ENCODE data around the gene ABCD3. TPM values are rescaled to one million over a fixed set of nuclear protein-coding genes. Genes with fewer than 3 reads are reported as not detected.

The ABCD3 gene
- polyA plus RNA-seq, 1 of the 3 experiments (the other 2 are of a cell fraction), result 6.5 TPM

DNA sequence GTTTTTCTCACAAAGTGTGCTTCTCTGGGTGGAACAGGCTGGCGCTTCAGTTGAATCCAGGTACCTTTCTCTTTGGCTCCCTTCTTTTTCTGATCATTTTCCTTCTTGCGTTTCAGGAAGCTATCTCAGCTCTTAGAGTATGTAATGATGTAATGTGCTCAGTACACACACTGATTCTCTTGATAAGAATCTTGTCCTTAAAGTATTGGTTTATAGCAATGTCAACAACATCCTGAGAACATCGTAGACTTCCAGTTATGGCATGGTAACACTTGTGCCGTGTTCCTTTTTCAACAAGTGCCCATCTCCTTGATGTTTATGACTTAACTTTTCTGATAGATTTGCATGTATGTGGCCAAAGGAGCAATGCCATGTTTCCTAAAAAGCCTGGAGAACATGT, 11.7 kb upstream of the ABCD3 start:
- no peak overlapping the region for H3K4me3 ChIP-seq (ENCODE audit: low read depth in 2 of 2, low read length in 1 of 2)
- no peak overlapping the region for H2AFZ ChIP-seq (ENCODE audit: low read depth)
- no peak overlapping the region for H3K4me2 ChIP-seq
- no peaks in the 10 kb centered on the region for H3K9me3 ChIP-seq
- no peaks in the 10 kb centered on the region for H3K4me1 ChIP-seq (ENCODE audit: control insufficient read depth in 1 of 2, insufficient read depth in 2 of 2, low read depth in 1 of 2, low read length in 1 of 2)
- no peaks in the 10 kb centered on the region for H4K20me1 ChIP-seq (ENCODE audit: insufficient read depth)
- H3K27ac ChIP-seq (ENCODE audit: low read depth in 2 of 2, low read length in 1 of 2), result no peak overlapping the region
- POLR2A ChIA-PET, result no interaction called here
- no peaks in the 10 kb centered on the region for H3K9me2 ChIP-seq
- no peak overlapping the region for H3K9ac ChIP-seq
- no peaks in the 10 kb centered on the region for H3K79me2 ChIP-seq (ENCODE audit: insufficient read depth)
- no peak for TF ChIP-seq RXRA (IDR thresholded peaks at IDR 0.05; ENCODE audit: borderline replicate concordance, low read depth)
- TF ChIP-seq TEAD4 (IDR thresholded peaks at IDR 0.05; ENCODE audit: borderline replicate concordance, insufficient read depth), result no peak
- TF ChIP-seq POLR2AphosphoS5 (IDR thresholded peaks at IDR 0.05; ENCODE audit: low read depth, low read length), result no peak
- no peak for TF ChIP-seq MEF2A (IDR thresholded peaks at IDR 0.05; ENCODE audit: borderline replicate concordance, low read depth)
- H3K27me3 ChIP-seq (ENCODE audit: insufficient read depth), result no peaks in the 10 kb centered on the region; the same call in 1 of the 2 replicates
- no peaks in the 10 kb centered on the region for H3K36me3 ChIP-seq (replicated peaks in 1 of 2; ENCODE audit: control insufficient read depth in 1 of 2, insufficient read depth in 2 of 2, low read length in 1 of 2)
- H3F3A ChIP-seq (replicated peaks; ENCODE audit: insufficient read depth), result no peaks in the 10 kb centered on the region
- 86% methylated on average over 4 of the region's 4 CpGs for WGBS (ENCODE audit: low lambda C conversion rate)
- DNase-seq, result no peak
- CTCF ChIA-PET, result interaction anchor here (1.6 kb wide), 1 partner anchor 381 kb away, joined by 3 read pairs; no protein-coding TSS in a partner anchor

- WGBS (ENCODE audit: low lambda C conversion rate), result 80% methylated on average over 8 of the region's 8 CpGs
- Histone ChIP-seq H4K20me1 (ENCODE audit: insufficient read depth) (no peaks in the 10 kb centered on the region), H3K27me3 (ENCODE audit: insufficient read depth) (no peaks in the 10 kb centered on the region; the same call in 1 of the 2 replicates), H3K9ac (no peak overlapping the region), H3K36me3 (replicated peaks in 1 of 2; ENCODE audit: control insufficient read depth in 1 of 2, insufficient read depth in 2 of 2, low read length in 1 of 2) (no peaks in the 10 kb centered on the region), H3F3A (replicated peaks; ENCODE audit: insufficient read depth) (no peaks in the 10 kb centered on the region), H3K9me2 (no peaks in the 10 kb centered on the region), H2AFZ (ENCODE audit: low read depth) (no peak overlapping the region), H3K79me2 (ENCODE audit: insufficient read depth) (no peaks in the 10 kb centered on the region), H3K4me3 (ENCODE audit: low read depth in 2 of 2, low read length in 1 of 2) (no peak overlapping the region), H3K9me3 (no peaks in the 10 kb centered on the region), H3K4me1 (ENCODE audit: control insufficient read depth in 1 of 2, insufficient read depth in 2 of 2, low read depth in 1 of 2, low read length in 1 of 2) (no peaks in the 10 kb centered on the region), H3K4me2 (no peak overlapping the region), H3K27ac (ENCODE audit: low read depth in 2 of 2, low read length in 1 of 2) (no peak overlapping the region)
- TF ChIP-seq TCF12 (IDR thresholded peaks at IDR 0.05) (no peak), POLR2AphosphoS5 (IDR thresholded peaks at IDR 0.05; ENCODE audit: low read depth, low read length) (no peak), CHD2 (IDR thresholded peaks at IDR 0.05; ENCODE audit: low read length, partially characterized antibody) (no peak), MXI1 (IDR thresholded peaks at IDR 0.05; ENCODE audit: low read depth, low read length) (no peak), NFIC (IDR thresholded peaks at IDR 0.05; ENCODE audit: borderline replicate concordance) (no peak), RXRA (IDR thresholded peaks at IDR 0.05; ENCODE audit: borderline replicate concordance, low read depth) (no peak), EZH2phosphoT487 (IDR thresholded peaks at IDR 0.05; ENCODE audit: borderline replicate concordance, low read depth) (no peak), RFX5 (IDR thresholded peaks at IDR 0.05; ENCODE audit: low read length) (no peak), GABPA (IDR thresholded peaks at IDR 0.05; ENCODE audit: low read depth) (no peak), MEF2A (IDR thresholded peaks at IDR 0.05; ENCODE audit: borderline replicate concordance, low read depth) (no peak), EP300 (IDR thresholded peaks at IDR 0.05; ENCODE audit: borderline replicate concordance in 1 of 2, low read depth in 1 of 2, low read length in 1 of 2) (no peak), RCOR1 (IDR thresholded peaks at IDR 0.05; ENCODE audit: low read length) (no peak), ELF1 (IDR thresholded peaks at IDR 0.05) (no peak), ZBTB33 (IDR thresholded peaks at IDR 0.05; ENCODE audit: borderline replicate concordance, low read depth) (no peak), SMC3 (IDR thresholded peaks at IDR 0.05; ENCODE audit: low read depth, low read length) (no peak)
- TF ChIP-seq, protein P1, sequence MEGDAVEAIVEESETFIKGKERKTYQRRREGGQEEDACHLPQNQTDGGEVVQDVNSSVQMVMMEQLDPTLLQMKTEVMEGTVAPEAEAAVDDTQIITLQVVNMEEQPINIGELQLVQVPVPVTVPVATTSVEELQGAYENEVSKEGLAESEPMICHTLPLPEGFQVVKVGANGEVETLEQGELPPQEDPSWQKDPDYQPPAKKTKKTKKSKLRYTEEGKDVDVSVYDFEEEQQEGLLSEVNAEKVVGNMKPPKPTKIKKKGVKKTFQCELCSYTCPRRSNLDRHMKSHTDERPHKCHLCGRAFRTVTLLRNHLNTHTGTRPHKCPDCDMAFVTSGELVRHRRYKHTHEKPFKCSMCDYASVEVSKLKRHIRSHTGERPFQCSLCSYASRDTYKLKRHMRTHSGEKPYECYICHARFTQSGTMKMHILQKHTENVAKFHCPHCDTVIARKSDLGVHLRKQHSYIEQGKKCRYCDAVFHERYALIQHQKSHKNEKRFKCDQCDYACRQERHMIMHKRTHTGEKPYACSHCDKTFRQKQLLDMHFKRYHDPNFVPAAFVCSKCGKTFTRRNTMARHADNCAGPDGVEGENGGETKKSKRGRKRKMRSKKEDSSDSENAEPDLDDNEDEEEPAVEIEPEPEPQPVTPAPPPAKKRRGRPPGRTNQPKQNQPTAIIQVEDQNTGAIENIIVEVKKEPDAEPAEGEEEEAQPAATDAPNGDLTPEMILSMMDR (IDR thresholded peaks at IDR 0.05), result no peak
- TF ChIP-seq, protein P2, sequence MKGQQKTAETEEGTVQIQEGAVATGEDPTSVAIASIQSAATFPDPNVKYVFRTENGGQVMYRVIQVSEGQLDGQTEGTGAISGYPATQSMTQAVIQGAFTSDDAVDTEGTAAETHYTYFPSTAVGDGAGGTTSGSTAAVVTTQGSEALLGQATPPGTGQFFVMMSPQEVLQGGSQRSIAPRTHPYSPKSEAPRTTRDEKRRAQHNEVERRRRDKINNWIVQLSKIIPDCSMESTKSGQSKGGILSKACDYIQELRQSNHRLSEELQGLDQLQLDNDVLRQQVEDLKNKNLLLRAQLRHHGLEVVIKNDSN (IDR thresholded peaks at IDR 0.05; ENCODE audit: borderline replicate concordance, low read depth), result no peak
- POLR2A ChIA-PET, result no interaction called here
- CTCF ChIA-PET, result interaction anchor here (0.6 to 1.6 kb wide), 2 partner anchors 9 to 72 kb away, joined by 3 to 4 read pairs; no protein-coding TSS in a partner anchor
- DNase-seq, result no peak
Measured at GRCh38 chr1:94408104-94408830, 9.9 kb upstream of the ABCD3 start.
